Activated CD4-positive, alpha-beta T cell treated with anti-CD3 and anti-CD28 coated beads, Interleukin-2, amount 50 U/mL, for 4 hours (primary cell): ENCODE measurements around the gene ABL1.
"Not testable (repeated sequence)": the region's sequence is repeated elsewhere in the genome, so short reads cannot be mapped to it uniquely, and the experiment has no call there.

Experiments
- DNase-seq, 2 experiments: peaks; one replicate each; pipeline ENCODE4 v3.0.0-alpha.2; 2020

ABL1 gene

DNA sequence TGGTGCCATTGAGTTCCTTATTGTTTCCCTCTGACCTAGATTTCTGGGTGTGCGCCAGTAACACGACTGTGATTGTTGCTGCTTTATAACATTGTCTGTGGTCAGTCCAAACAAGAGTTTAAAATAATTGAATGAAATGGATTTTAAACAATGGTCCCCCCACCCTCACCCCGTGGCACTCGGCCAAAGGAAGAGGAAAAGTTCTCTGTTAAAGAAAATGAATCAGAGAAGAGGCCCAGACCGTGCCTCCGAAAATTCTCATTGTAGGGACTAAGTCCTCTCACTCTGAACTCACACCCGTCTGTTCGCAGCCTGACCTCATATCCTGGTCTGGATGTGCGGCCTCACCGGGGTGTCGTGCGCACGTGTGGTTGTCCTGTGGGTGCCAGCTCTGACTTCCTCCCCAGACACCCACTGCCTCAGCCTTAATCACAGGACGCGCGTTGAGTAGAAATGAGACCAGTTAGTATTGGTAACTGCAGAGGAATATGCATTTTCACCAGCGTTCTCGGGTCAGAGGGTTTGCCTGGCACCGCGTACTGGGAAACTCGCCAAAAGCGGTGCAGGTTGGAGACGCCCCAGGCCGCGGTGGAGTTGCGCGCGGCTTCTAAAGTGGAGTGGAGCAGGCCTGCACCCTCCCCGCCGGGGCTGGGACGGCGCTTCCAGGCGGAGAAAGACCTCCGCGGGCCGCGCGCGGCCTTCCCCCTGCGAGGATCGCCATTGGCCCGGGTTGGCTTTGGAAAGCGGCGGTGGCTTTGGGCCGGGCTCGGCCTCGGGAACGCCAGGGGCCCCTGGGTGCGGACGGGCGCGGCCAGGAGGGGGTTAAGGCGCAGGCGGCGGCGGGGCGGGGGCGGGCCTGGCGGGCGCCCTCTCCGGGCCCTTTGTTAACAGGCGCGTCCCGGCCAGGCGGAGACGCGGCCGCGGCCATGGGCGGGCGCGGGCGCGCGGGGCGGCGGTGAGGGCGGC is at the start of gene ABL1:
ABL1 (plus strand) TSS at position 884 of the 966 bp plus-strand sequence. CDS start 193 bp downstream, outside the sequence.
- peak; percentile 28 to 29 for DNase-seq

DNA sequence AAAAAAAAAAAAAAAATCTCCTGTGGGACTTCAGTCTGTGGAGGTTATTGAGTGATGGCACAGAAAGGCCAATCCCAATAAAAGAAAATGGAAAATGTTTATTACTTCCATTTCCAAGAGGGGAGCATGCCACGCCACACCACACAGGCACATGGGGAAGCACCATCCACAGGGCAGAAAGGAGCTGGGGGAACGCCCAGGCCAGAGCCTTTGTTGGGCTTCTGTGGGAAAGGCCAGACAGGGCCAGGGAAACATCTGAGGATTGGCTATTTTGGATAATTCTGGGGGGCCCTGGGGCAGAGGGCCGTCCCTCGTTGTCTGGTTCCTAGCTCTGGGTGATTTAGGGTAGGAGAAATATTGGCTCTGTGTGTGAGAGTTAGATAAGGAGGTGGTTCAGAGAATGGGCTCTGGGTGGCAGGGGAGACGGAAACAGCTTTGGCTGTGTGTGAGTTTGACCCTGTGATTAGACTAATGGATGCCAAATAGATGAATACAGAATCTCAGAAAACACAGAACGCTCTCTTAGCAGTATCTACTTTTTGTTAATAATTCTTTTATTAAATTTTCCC is 49.0 kb upstream of the ABL1 start:
- no peak for DNase-seq

DNA sequence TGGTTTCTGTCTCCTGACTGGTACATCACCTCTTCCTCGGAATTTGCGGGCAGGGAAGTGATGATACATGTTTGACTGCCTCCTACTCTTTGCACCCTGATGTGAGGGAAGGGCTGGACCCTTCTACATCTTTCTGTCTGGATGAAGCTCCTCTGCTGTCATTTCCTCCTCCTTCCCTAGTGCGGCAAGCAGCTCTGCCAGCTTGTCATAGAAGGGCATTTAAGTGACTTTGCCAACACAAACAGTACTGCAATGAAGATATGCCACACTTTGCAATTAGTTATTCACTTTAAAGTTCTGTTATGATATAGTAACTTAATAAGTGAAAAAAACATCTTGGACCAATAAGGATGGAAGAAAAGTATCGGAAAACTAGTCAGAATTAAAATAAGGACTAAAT is 48.5 kb upstream of the ABL1 start:
- no peak for DNase-seq

DNA sequence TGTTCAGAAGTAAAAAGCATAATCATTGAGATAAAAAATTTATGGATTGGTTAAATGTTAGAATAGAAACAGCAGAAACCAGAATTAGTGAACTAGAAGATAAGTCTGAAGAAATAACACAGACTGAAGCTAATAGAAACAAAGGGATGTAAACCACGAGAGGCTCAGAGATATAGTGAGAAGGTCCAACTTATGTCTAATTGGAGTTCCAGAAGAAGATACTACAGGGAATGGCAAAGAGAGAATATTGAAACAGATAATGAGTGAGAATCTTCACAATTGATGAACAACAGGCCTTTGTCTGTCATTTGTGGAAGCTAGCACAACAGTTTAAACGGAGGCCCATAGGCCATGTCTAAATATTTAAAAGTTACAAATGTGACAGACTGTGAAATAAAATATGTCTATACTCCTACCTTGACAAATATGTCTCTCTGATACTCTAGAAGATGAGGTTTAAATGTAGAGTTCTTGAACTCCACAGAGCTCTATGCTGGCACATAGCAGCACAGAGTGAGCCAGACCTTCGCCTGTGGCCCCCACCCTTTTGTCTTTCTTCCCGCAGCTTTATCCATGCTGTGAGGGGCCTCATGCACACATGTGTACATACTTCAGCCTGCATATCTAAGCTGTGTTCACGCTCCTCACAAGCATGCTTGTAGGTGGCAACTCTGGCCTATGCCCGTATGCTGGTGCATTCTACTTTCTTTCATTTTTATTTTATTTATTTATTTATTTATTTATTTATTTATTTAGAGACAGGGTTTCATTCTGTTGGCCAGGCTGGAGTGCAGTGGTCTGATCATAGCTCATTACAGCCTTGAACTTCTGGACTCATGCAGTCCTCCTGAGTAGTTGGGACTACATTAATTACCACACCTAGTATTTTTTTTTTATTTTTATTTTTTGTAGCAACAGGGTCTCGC is 45.0 kb upstream of the ABL1 start:
- DNase-seq, result no peak

DNA sequence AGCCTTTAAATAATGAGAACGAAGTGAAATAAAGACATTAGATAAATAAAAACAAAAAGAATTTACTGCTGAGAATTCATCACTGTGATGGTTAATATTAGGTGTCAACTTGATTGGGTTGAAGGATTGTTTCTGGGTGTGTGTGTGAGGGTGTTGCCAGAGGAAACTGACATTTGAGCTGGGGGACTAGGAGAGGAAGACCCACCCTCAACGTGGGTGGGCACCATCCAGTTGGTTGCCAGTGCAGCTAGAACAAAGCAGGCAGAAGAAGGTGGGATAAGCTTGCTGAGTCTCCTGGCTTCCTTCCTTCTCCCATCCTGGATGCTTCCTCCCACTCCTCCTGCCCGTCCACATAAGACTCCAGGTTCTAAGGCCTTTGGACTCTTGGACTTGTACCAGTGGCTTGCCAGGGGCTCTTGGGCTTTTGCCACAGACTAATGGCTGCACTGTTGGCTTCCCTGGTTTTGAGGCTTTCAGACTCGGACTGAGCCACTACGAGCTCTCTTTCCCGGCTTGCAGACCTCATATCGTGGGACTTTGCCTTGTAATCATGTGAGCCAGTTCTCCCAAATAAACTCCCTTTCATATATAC is 43.7 kb upstream of the ABL1 start:
- DNase-seq, result no peak

DNA sequence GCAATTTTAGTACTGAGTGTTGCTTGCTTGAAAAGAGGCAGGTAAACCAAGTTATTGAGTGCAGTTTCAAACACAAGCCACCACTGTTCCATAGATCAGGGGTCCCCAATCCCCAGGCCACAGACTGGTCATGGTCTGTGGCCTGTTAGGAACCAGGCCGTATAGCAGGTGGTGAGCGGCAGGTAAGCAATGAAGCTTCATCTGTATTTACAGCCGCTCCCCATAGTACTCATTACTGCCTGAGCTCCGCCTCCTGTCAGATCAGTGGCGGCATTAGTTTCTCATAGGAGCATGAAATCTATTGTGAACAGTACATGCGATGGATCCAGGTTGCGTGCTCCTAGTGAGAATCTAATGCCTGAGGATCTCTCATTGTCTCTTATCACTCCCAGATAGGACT is 41.5 kb upstream of the ABL1 start:
- no peak for DNase-seq

DNA sequence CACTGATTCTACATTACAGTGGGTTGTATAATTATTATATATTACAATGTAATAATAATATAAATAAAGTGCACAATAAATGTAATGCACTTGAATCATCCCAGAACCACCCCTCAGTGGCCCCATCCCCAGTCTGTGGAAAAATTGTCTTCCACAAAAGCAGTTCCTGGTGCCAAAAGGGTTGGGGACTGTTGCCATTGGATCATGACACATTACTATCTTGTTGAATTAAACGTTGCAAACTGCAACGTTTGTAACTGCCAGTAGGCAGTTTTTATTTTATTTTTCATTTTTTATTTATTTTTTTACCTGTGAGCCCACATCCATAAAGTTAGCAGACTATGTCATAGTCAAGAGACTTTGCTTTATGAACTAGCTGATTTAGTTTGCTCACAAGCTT is 41.0 kb upstream of the ABL1 start:
- DNase-seq, result not testable (repeated sequence)

DNA sequence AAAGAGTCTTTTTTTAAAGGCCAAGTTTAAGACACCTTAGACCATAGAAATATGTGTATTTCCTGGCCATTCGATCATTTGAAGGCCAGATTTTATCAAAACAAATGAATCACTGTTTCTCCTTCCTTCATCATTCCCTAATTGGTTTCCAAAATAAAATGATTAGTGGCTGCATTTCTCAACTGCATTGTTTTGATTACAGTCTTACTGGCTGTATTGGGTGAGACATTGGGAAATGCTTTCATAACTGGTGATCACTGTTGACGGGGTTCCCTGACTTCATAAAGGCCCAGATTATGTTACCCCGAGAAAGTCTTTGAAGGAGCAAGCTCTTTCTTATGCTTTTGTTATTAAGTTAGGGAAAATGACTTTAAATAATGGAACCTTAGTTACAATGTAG is 40.6 kb upstream of the ABL1 start:
- not testable (repeated sequence) for DNase-seq

DNA sequence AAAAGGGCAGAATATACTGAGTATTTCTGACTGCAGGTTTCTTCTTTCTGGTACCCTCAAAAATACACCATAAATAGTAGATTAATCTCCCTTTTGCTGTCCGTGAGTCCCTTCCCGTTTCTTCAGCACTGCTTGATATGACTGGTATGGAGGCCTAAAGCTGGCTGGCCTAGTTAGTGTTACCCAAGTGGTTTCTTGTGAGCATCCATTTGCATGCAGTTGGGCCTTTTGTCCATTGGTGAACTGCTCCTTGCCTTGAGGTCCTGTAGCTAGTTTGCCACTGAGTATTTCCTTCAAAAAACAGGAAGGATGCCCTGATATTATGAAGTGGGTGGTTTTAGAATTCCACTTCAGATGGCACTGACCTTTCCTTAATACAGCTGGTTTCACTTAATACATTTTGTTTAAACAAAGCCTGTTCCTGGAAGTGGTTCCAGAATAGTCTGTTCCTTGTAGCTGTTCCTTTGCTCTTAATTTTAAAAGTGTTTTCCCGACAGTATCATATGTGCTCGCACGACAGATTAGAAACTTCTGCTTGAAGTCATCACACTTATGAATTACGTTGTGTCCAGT is 40.0 kb upstream of the ABL1 start:
- no peak for DNase-seq

DNA sequence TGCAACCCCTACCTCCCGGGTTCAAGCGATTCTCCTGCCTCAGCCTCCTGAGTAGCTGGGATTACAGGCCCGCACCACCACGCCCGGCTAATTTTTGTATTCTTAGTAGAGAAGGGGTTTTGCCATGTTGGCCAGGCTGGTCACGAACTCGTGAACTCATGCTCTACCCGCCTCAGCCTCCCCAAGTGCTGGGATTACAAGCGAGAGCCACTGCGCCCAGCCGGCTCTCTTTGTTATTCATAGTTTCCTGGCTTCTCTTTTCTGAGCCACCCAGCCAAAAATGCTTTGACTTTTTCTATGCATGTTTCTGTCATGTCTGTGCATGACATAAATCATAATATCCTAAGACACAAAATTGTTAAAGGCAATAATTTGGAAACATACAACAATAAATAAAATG is 31.9 kb upstream of the ABL1 start:
- DNase-seq, result not testable (repeated sequence)

DNA sequence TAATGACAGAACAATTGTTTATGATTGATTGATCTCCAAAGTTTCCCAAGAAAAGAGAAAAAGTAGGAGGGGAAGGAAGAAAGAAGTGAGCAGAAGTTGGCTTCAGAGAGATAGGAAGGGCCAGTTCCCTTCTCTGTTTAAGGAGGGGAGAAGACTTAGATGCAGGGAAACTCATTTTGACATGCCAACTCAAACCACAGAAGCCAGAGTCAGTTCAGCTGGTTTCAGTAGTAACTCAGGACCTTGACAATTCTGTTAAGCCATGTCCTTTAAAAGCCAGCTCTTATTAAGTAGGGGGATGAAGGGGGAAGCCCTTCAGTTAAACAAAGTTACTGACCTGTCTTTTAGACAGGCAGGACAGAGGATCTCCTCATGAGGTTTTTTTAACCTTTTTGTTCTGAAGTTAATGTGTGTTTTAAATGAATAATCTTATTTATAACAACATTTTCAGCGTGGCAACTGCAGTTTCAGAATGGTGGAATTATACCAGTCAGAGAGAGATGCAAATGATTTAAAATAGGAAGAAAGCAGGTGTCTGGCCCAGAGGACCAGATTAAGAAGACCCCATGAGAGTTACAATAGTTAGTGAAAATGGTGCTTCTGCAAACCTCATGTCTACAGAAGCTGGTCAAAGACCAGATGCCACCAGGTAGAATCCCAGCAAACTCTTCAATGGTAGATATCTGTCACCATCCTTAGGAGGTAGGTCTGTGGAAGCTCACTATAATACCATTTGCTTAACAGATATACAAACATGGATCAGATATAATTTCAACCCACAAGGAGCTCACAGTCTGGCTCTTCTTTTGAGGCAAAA is 29.3 kb upstream of the ABL1 start:
- no peak for DNase-seq

DNA sequence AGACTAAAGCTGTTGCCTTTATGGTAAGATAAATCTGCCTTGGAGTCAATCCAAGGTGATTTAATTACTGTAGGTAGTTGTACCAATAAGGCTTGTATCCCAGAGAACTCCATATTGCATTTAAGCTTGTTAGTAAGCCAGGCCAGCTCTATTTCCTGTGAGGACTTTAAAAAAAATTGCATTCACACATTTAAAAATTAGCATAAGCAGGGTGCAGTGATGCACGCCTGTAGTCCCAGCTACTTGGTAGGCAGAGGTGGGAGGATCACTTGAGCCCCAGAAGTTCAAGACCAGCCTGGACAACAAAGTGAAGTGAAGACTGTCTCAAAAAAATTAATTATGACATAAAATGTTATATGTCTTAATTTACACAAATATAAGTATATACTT is 28.7 kb upstream of the ABL1 start:
- DNase-seq, result no peak

DNA sequence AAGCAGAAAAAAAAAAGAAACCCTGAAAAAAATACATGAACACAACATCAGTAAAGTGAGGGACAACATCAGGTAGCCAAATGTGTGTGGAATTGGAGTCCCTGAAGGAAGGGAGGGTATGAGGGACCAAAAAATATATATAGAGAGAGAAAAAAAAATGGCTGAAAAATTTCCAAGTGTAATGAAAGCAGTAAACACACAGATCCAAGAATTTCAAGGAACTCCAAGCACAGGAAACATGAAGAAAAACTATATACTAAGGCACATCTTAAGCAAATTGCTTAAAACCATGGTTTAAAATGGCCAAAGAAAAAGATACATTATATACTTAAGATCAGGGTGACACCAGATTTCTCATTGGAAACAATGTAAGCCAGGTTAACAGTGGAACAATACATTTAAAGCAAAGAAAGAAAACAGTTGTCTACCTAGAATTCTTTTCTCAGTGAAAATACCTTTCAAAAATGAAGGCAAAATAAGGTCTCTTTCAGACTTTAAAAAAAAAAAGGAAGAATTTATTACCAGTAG is 24.4 kb upstream of the ABL1 start:
- no peak for DNase-seq

DNA sequence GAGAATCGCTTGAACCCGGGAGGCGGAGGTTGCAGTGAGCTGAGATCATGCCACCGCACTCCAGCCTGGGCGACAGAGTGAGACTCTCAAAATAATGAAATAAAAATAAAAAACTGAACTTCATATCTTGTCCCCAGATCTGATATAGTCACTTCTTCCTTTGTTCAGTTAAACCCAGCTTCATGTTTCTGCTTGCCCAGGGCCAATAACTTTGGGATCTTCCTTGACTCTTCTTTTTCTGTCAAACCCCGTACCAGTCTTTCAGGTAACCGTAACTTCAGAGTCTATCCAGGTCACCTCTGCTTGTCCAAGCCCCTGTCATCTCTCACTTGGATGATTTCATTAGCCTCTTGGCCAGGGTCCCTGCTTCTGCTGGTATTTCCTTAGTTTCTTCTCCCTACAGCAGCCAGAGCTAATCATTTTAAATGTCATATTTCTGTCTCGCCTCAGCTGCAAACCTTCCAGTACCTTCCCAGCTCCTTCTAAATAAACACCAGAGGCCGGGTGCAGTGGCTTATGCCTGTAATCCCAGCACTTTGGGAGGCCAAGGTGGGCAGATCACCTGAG is 19.7 kb upstream of the ABL1 start:
- DNase-seq, result no peak

DNA sequence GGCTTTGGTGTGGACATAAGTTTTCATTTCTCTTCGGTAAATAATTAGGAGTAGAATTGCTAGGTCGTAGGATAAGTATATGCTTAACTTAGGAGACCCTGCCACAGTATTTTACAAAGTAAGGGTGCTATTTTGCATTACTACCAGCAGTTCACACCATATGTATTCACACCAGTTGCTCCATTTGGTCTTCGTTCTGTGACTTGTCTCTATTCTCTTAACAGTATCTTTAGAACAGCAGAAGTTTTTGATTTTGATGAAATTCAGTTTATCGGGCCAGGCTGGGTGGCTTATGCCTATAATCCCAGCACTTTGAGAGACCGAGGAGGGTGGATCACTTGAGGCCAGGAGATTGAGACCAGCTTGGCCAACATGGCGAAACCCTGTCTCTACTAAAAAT is 17.1 kb upstream of the ABL1 start:
- no peak for DNase-seq

DNA sequence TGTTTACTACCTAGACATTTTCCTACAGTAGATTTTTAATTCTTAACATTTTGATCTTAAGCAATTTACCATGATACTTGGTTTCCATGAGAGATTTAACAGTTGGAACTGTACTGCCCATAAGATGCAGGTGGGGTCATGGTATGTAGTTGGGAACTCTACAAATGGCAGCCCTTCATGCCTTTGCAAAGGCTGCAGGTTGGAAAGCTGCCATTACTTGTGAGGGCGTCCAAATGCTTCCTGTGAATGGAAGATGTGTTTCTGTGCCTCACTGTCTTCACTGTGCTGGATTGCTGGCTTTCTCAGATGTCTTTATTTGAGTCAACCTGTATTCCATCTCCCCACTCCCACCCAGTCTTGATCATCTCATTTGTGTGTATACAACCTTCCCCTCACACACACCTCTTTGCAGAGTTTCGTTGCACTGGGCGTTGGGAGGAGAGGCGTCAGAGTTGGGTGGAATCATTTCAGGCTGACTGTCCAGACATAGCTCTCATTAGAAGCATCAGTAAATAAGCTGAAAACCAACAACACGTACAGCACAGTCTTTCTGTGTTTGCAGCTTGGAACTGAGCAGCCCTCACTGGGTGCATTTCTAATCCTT is 14.8 kb upstream of the ABL1 start:
- DNase-seq, result no peak

DNA sequence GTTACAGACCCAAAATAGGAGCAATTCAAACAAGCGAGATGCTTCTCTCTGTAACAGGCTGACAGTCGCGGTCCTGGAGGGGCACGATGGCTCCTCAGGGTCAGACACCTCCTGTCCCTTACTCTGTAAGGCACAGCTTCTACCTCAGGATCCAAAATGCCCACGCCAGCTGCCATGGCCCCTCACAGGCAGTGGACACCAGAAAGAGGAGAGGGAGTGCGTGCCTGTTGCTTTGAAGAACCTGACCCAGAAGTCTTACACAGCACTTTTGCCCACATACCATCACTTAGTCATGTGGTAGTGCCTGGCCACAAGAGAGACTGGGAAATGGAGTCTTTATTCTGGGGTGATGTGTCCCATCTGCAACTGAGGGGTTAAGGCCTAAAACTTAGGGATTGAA is 11.6 kb upstream of the ABL1 start:
- DNase-seq, result no peak

DNA sequence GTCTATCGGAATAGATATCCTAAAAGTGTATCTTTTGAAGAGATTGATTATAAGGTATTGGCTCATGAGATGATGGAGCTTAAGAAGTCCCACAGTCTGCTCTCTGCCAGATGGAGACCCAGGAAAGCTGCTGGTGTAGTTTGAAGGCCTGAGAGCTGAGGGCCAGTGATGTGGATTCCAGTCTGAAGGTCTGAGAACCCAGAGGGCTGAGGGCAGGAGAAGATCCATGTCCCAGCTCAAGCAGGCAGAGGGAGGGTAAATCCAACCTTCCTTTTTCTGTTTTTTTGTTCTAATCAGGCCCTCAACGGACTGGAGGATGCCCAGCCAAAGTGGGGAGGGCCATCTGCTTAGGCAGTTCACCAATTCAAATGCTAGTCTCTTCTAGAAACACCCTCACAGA is 11.0 kb upstream of the ABL1 start:
- no peak for DNase-seq

DNA sequence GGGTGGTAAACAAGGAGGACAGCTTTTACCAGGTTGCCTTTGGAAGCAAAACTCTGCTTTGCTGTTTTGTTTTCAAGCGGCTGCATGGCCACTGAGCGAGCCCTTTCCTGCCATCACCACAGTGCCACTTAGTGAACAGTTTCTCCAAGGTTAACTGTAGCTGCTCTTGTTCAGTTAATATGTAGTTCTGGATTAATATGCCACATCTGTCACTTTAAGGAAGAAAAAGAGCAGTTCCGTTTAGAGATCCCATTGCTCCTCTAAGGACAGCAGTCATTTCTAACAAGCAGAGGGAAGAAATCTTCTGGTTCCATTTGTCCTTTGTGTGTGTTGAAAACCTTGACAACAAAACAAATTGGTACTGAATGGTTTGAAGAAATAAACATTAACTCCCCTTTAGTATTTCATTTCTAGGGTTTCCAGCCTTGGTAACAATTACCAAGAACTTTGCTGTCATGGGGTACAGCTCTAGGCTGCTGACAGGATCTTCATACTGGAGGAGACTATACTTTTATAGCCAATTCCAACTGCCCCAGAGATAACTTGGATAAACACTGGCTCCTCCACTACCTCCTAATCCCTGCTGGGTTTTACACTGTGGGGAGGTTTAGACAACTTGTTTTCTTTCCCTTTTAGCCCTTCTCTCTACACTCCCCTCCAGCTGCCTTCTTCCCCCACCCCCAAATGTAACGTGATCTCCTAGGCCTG is 10.3 kb upstream of the ABL1 start:
- DNase-seq, result no peak

DNA sequence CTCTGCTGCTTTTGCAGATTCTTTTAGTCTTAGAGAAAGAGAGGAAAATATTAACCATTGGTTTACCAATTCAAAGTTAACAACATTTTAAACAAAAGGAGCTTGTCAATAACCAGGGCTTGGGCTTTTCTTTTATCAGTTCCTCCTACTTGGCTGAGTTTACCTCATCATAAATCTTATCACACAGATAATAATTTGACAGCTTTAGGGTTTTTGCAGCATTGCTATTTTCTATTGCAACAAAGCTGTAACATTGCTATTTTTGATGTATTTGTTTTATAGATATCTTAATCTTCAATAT is 9.8 kb upstream of the ABL1 start:
- no peak for DNase-seq
